ENCODE measurements around the gene OR4C45. TPM values are rescaled to one million over a fixed set of nuclear protein-coding genes. Genes with fewer than 3 reads are reported as not detected.
"Not testable (repeated sequence)": the region's sequence is repeated elsewhere in the genome, so short reads cannot be mapped to it uniquely, and the experiment has no call there.

The OR4C45 gene
- total RNA-seq, 1 donor from 2014 or later = not detected

GRCh38 chr11:50044647-50045046 lies 12.0 kb downstream of the OR4C45 start:
- intact Hi-C loops (cut with micrococcal nuclease) = no loop called here
- DNase-seq = no peak
- no peak overlapping the region for H3K27ac Mint-ChIP-seq
- POLR2A ChIA-PET = no interaction called here
- no peaks in the 10 kb centered on the region for H3K27me3 Mint-ChIP-seq
- CTCF ChIA-PET = no interaction called here
- H3K9me3 Mint-ChIP-seq = no peaks in the 10 kb centered on the region
- no peak overlapping the region for H3K4me3 Mint-ChIP-seq
- no peak for ATAC-seq (ENCODE audit: low read depth)
- H3K36me3 Mint-ChIP-seq (ENCODE audit: low read depth) = no peaks in the 10 kb centered on the region
- H3K4me1 Mint-ChIP-seq = no peaks in the 10 kb centered on the region
- TF ChIP-seq CTCF (IDR thresholded peaks at IDR 0.05) = no peak

- CTCF ChIA-PET; H3K36me3 Mint-ChIP-seq (ENCODE audit: low read depth); H3K4me1 Mint-ChIP-seq: not testable (repeated sequence)
Measured at GRCh38 chr11:50063056-50063455, 30.4 kb downstream of the OR4C45 start.

GRCh38 chr11:50070389-50070788 lies 37.7 kb downstream of the OR4C45 start:
- Mint-ChIP-seq H3K4me3 (no peak overlapping the region), H3K36me3 (ENCODE audit: low read depth) (no peaks in the 10 kb centered on the region), H3K27ac (no peak overlapping the region), H3K27me3 (no peaks in the 10 kb centered on the region), H3K4me1 (no peaks in the 10 kb centered on the region), H3K9me3 (peaks cover 13% of the 10 kb centered on the region)
- ATAC-seq (ENCODE audit: low read depth) = no peak
- DNase-seq = no peak
- intact Hi-C loops (cut with micrococcal nuclease) = no loop called here
- ChIA-PET CTCF (no interaction called here), POLR2A (no interaction called here)
- no peak for TF ChIP-seq CTCF (IDR thresholded peaks at IDR 0.05)

More at GRCh38 chr11:50063056-50063455, 30.4 kb downstream of the OR4C45 start:
- ATAC-seq (ENCODE audit: low read depth); intact Hi-C loops (cut with micrococcal nuclease); H3K27me3 Mint-ChIP-seq; H3K27ac Mint-ChIP-seq; H3K4me3 Mint-ChIP-seq; DNase-seq; POLR2A ChIA-PET: not testable (repeated sequence)
- peaks cover 16% of the 10 kb centered on the region for H3K9me3 Mint-ChIP-seq

GRCh38 chr11:50071584-50072225 lies 39.0 kb downstream of the OR4C45 start:
- no peaks in the 10 kb centered on the region for H3K27me3 Mint-ChIP-seq
- H3K4me1 Mint-ChIP-seq = no peaks in the 10 kb centered on the region
- ChIA-PET POLR2A (no interaction called here), CTCF (no interaction called here)
- H3K4me3 Mint-ChIP-seq = no peak overlapping the region
- DNase-seq (no peak), ATAC-seq (ENCODE audit: low read depth) (no peak)
- no peaks in the 10 kb centered on the region for H3K36me3 Mint-ChIP-seq (ENCODE audit: low read depth)
- intact Hi-C loops (cut with micrococcal nuclease) = no loop called here
- TF ChIP-seq CTCF (IDR thresholded peaks at IDR 0.05) = no peak
- no peak overlapping the region for H3K27ac Mint-ChIP-seq
- peaks cover 6% of the 10 kb centered on the region for H3K9me3 Mint-ChIP-seq

GRCh38 chr11:50072226-50073112 lies 39.8 kb downstream of the OR4C45 start:
- no peaks in the 10 kb centered on the region for H3K27me3 Mint-ChIP-seq
- ATAC-seq (ENCODE audit: low read depth) (no peak), DNase-seq (no peak)
- H3K27ac Mint-ChIP-seq = no peak overlapping the region
- H3K36me3 Mint-ChIP-seq (ENCODE audit: low read depth) = no peaks in the 10 kb centered on the region
- ChIA-PET CTCF (no interaction called here), POLR2A (no interaction called here)
- H3K9me3 Mint-ChIP-seq = peaks cover 8% of the 10 kb centered on the region
- intact Hi-C loops (cut with micrococcal nuclease) = no loop called here
- no peak overlapping the region for H3K4me3 Mint-ChIP-seq
- H3K4me1 Mint-ChIP-seq = no peaks in the 10 kb centered on the region
- no peak for TF ChIP-seq CTCF (IDR thresholded peaks at IDR 0.05)

Measured in activated B cell treated with CpG ODN at 0.5 μM for 24 hours (primary cell).